H1 (cell line): ENCODE data around the gene FOSL2. TPM values are rescaled to one million over a fixed set of nuclear protein-coding genes. Genes with fewer than 3 reads are reported as not detected.

Experiments used
- CTCF ChIA-PET: fragments of 300-600 bp; sonication (Branson Sonifier 250); formaldehyde crosslinking; loops from one replicate; lab custom pipeline; 2021; ENCODE audit not compliant: partially characterized antibody; lab: Charles Lee
- POLR2A ChIA-PET: fragments of 300-600 bp; sonication (Branson Sonifier 250); formaldehyde crosslinking; loops from one replicate; lab custom pipeline; 2021; ENCODE audit warnings: inconsistent platforms; ENCODE audit not compliant: partially characterized antibody; lab: Charles Lee
- DNase-seq, 2 experiments: peaks; one replicate each; pipeline versions ENCODE4 v3.0.0 to v3.0.0-alpha.2; 2010 to 2022; ENCODE audit warnings: low spot score in 2 of 2, low read depth in 1 of 2, mixed read lengths in 1 of 2
- FAIRE-seq: peaks from 2 replicates; lab custom pipeline; 2011; peaks lifted over from hg19 to GRCh38; lab: Jason Lieb, UNC
- H2AFZ ChIP-seq: 2 replicates; pipeline ENCODE4 v1.8.1; 2012; ENCODE audit warnings: low read length, inconsistent platforms
- H2AK5ac ChIP-seq: 2 replicates; pipeline ENCODE4 v1.6.1; 2013; ENCODE audit warnings: low read depth, low read length
- H2BK120ac ChIP-seq: replicated peaks from 2 replicates; pipeline ENCODE3; 2013; ENCODE audit warnings: low read depth, low read length, inconsistent platforms
- H2BK12ac ChIP-seq: 2 replicates; pipeline ENCODE4 v1.6.1; 2013; ENCODE audit warnings: low read depth, low read length
- H2BK15ac ChIP-seq: 2 replicates; pipeline ENCODE4 v1.6.1; 2013; ENCODE audit warnings: low read length
- H2BK20ac ChIP-seq: 2 replicates; pipeline ENCODE4 v1.6.1; 2013; ENCODE audit warnings: low read length
- H2BK5ac ChIP-seq: 2 replicates; pipeline ENCODE4 v1.6.1; 2013; ENCODE audit warnings: low read depth, low read length
- H3K14ac ChIP-seq: 2 replicates; pipeline ENCODE4 v1.6.1; 2013; ENCODE audit warnings: inconsistent platforms; ENCODE audit not compliant: insufficient read length
- H3K18ac ChIP-seq: 2 replicates; pipeline ENCODE4 v1.6.1; 2013; ENCODE audit warnings: low read length; ENCODE audit errors: extremely low read depth
- H3K23ac ChIP-seq: 2 replicates; pipeline ENCODE4 v1.6.1; 2013; ENCODE audit warnings: inconsistent platforms; ENCODE audit not compliant: insufficient read length
- H3K23me2 ChIP-seq: 2 replicates; pipeline ENCODE4 v1.6.1; 2013; ENCODE audit warnings: low read depth, low read length
- H3K27ac ChIP-seq: 2 replicates; pipeline ENCODE4 v1.6.1; 2011; ENCODE audit warnings: low read depth, low read length, inconsistent platforms
- H3K27me3 ChIP-seq, 4 experiments: replicated peaks in 1 of 4; 1 replicate in 1 of 4; 2 replicates in 3 of 4; pipeline versions ENCODE4 v1.6.1 to v1.8.1; 2011 to 2013; ENCODE audit warnings: low read length in 3 of 4, mild to moderate bottlenecking in 3 of 4, inconsistent platforms in 2 of 4, mixed read lengths in 2 of 4, moderate library complexity in 1 of 4; ENCODE audit not compliant: control insufficient read depth in 3 of 4, insufficient read depth in 3 of 4; ENCODE audit errors: extremely low read depth in 1 of 4
- H3K36me3 ChIP-seq, 4 experiments: 2 replicates each; pipeline versions ENCODE4 v1.6.1 to v1.8.1; 2011 to 2013; ENCODE audit warnings: mild to moderate bottlenecking in 4 of 4, low read length in 3 of 4, moderate library complexity in 2 of 4, control low read depth in 1 of 4, inconsistent platforms in 1 of 4; ENCODE audit not compliant: insufficient read depth in 4 of 4, control insufficient read depth in 2 of 4
- H3K4ac ChIP-seq: replicated peaks from 2 replicates; pipeline ENCODE3; 2013; ENCODE audit warnings: low read length, low read depth, mixed read lengths, inconsistent platforms; ENCODE audit not compliant: insufficient read length
- H3K4me1 ChIP-seq, 4 experiments: replicated peaks in 1 of 4; 1 replicate in 1 of 4; 2 replicates in 3 of 4; pipeline versions ENCODE4 v1.6.1 to v1.8.1; 2011 to 2013; ENCODE audit warnings: low read length in 3 of 4, inconsistent platforms in 2 of 4, mixed read lengths in 1 of 4; ENCODE audit not compliant: insufficient read depth in 4 of 4, control insufficient read depth in 3 of 4
- H3K4me2 ChIP-seq, 2 experiments: 2 replicates each; pipeline versions ENCODE4 v1.6.1 to v1.8.1; 2011 to 2013; ENCODE audit warnings: low read depth in 2 of 2, low read length in 2 of 2, control low read depth in 1 of 2, inconsistent platforms in 1 of 2, mild to moderate bottlenecking in 1 of 2; ENCODE audit not compliant: insufficient read depth in 1 of 2
- H3K4me3 ChIP-seq, 4 experiments: fragments of 200-600, 300-600 bp in 1 of 4; sonication (generic), shearing (Covaris generic), sonication (Bioruptor Twin) in 1 of 4; 2 replicates each; pipeline versions ENCODE4 v1.5.1 to v1.8.1; 2011 to 2016; ENCODE audit warnings: low read length in 4 of 4, low read depth in 3 of 4, control low read depth in 2 of 4, inconsistent platforms in 2 of 4, mild to moderate bottlenecking in 2 of 4, mixed read lengths in 1 of 4, moderate library complexity in 1 of 4; ENCODE audit not compliant: insufficient read depth in 2 of 4; ENCODE audit errors: extremely low read depth in 1 of 4
- H3K56ac ChIP-seq: replicated peaks from 2 replicates; pipeline ENCODE3; 2013; ENCODE audit warnings: low read depth, mild to moderate bottlenecking, mixed read lengths, low read length, inconsistent platforms; ENCODE audit not compliant: insufficient read length
- H3K79me1 ChIP-seq: 2 replicates; pipeline ENCODE4 v1.6.1; 2013; ENCODE audit warnings: low read depth, low read length, control low read depth
- H3K79me2 ChIP-seq, 2 experiments: 2 replicates each; pipeline versions ENCODE4 v1.6.1 to v1.8.1; 2012 to 2013; ENCODE audit warnings: low read length in 2 of 2, mild to moderate bottlenecking in 2 of 2, inconsistent platforms in 1 of 2; ENCODE audit not compliant: insufficient read depth in 2 of 2, control insufficient read depth in 1 of 2
- H3K9ac ChIP-seq, 4 experiments: replicated peaks in 1 of 4; 1 replicate in 1 of 4; 2 replicates in 3 of 4; pipeline versions ENCODE4 v1.6.1 to v1.8.1; 2011 to 2013; ENCODE audit warnings: low read depth in 3 of 4, low read length in 3 of 4, control low read depth in 2 of 4, mild to moderate bottlenecking in 2 of 4, moderate library complexity in 2 of 4, inconsistent platforms in 1 of 4; ENCODE audit errors: extremely low read depth in 1 of 4
- H3K9me3 ChIP-seq, 2 experiments: 2 replicates each; pipeline versions ENCODE4 v1.6.1 to v1.8.1; 2012 to 2013; ENCODE audit warnings: mild to moderate bottlenecking in 2 of 2, moderate library complexity in 2 of 2, control low read depth in 1 of 2, inconsistent platforms in 1 of 2, low read depth in 1 of 2, low read length in 1 of 2, mixed read lengths in 1 of 2; ENCODE audit not compliant: insufficient read depth in 2 of 2
- H4K20me1 ChIP-seq, 2 experiments: replicated peaks in 1 of 2; 2 replicates each; pipeline versions ENCODE3 to v1.8.1; 2011 to 2013; ENCODE audit warnings: inconsistent platforms in 2 of 2, low read length in 2 of 2, mild to moderate bottlenecking in 1 of 2; ENCODE audit not compliant: insufficient read depth in 2 of 2, control insufficient read depth in 1 of 2
- H4K5ac ChIP-seq: 2 replicates; pipeline ENCODE4 v1.6.1; 2013; ENCODE audit warnings: low read length, low read depth, mixed read lengths, inconsistent platforms; ENCODE audit not compliant: insufficient read length
- H4K8ac ChIP-seq: 2 replicates; pipeline ENCODE4 v1.8.0; 2013; ENCODE audit warnings: mild to moderate bottlenecking, moderate library complexity, low read length, inconsistent platforms; ENCODE audit not compliant: insufficient read depth; ENCODE audit errors: extremely low read depth
- H4K91ac ChIP-seq: replicated peaks from 2 replicates; pipeline ENCODE3; 2013; ENCODE audit warnings: low read length, mixed read lengths, inconsistent platforms; ENCODE audit not compliant: insufficient read length
- ASH2L ChIP-seq: fragments of 200-600, 300-600 bp; sonication (generic); IDR thresholded peaks from one replicate; pipeline ENCODE4 v1.7.1; 2017; ENCODE audit warnings: low read length
- BRCA1 ChIP-seq: IDR thresholded peaks from 2 replicates; pipeline ENCODE4 v1.6.1; 2012; ENCODE audit warnings: low read depth, low read length, improper control_type of control experiment
- EZH2 ChIP-seq: fragments of 200-600 bp; sonication (generic); IDR thresholded peaks from 2 replicates; pipeline ENCODE4 v1.7.1; 2012; ENCODE audit warnings: low read depth, mild to moderate bottlenecking, moderate library complexity, low read length, inconsistent platforms; ENCODE audit not compliant: severe bottlenecking
- MAFK ChIP-seq: IDR thresholded peaks from 2 replicates; pipeline ENCODE4 v1.6.1; 2012; ENCODE audit warnings: low read depth, mild to moderate bottlenecking, improper control_type of control experiment, low read length
- NRF1 ChIP-seq: IDR thresholded peaks from 2 replicates; pipeline ENCODE4 v1.6.1; 2011; ENCODE audit warnings: mild to moderate bottlenecking, low read depth, low read length, improper control_type of control experiment
- POLR2A ChIP-seq, 2 experiments: IDR thresholded peaks; 1 replicate in 1 of 2; 2 replicates in 1 of 2; pipeline ENCODE4 v1.6.1; 2011; ENCODE audit warnings: low read depth in 2 of 2, low read length in 2 of 2, mild to moderate bottlenecking in 2 of 2; ENCODE audit errors: control extremely low read depth in 1 of 2
- POU5F1 ChIP-seq: IDR thresholded peaks from 2 replicates; pipeline ENCODE4 v1.6.1; 2011; ENCODE audit warnings: low read depth, mild to moderate bottlenecking, low read length, moderate library complexity
- RAD21 ChIP-seq, 2 experiments: IDR thresholded peaks in 1 of 2; conservative IDR thresholded peaks in 1 of 2; 2 replicates each; pipeline ENCODE4 v1.6.1; 2011; ENCODE audit warnings: low read depth in 2 of 2, low read length in 2 of 2, improper control_type of control experiment in 1 of 2, inconsistent platforms in 1 of 2, mild to moderate bottlenecking in 1 of 2, moderate library complexity in 1 of 2
- SIRT6 ChIP-seq: IDR thresholded peaks from one replicate; pipeline ENCODE4 v1.7.1; 2012; ENCODE audit warnings: low read length, inconsistent platforms
- SP4 ChIP-seq: IDR thresholded peaks from 2 replicates; pipeline ENCODE4 v1.6.1; 2012; ENCODE audit warnings: low read length, inconsistent platforms
- TAF7 ChIP-seq: optimal IDR thresholded peaks from 2 replicates; pipeline ENCODE3; 2011; ENCODE audit warnings: low read depth, mild to moderate bottlenecking, inconsistent platforms, low read length, moderate library complexity, borderline replicate concordance
- TBP ChIP-seq: IDR thresholded peaks from 2 replicates; pipeline ENCODE4 v1.6.1; 2011; ENCODE audit warnings: low read depth, low read length, improper control_type of control experiment
- TCF12 ChIP-seq: IDR thresholded peaks from 2 replicates; pipeline ENCODE4 v1.6.1; 2011; ENCODE audit warnings: low read depth, mild to moderate bottlenecking, low read length
- ZNF274 ChIP-seq: IDR thresholded peaks from 2 replicates; pipeline ENCODE4 v1.7.0; 2012; ENCODE audit warnings: low read length, borderline replicate concordance; ENCODE audit errors: extremely low read depth
- WGBS, 2 experiments: shearing (Covaris generic) in 1 of 2; methylation state at CpG; one replicate each; pipeline versions ENCODE4 v1.1.6 to v1.1.7; 2013 to 2015; ENCODE audit warnings: low lambda C conversion rate in 2 of 2, mixed read lengths in 2 of 2, inconsistent platforms in 1 of 2, low coverage in 1 of 2, missing lambda C conversion rate in 1 of 2; ENCODE audit not compliant: insufficient replicate concordance in 2 of 2, insufficient coverage in 1 of 2, insufficient read length in 1 of 2; ENCODE audit errors: extremely low coverage in 1 of 2, missing lambda C conversion rate in 1 of 2; 5-methylcytosine and 5-hydroxymethylcytosine counted together
- polyA plus RNA-seq, 7 experiments: library from polyadenylated mRNA; depleted of rRNA in 3 of 7; stranded (reverse) in 5 of 7; unstranded in 2 of 7; fragments of >200 nt in 5 of 7; fragments of 200-250 nt in 2 of 7; gene quantifications; 1 replicate in 5 of 7; 2 replicates in 1 of 7; 4 replicates in 1 of 7; pipeline versions ENCODE4 v1.2.1 to v1.2.3, GENCODE V29; 2011 to 2013; ENCODE audit warnings: missing spikeins in 2 of 7, mixed read lengths in 2 of 7
- total RNA-seq: library from RNA; stranded (reverse); fragmentation: NEBNext Ultra II Directional; extraction: Animal tissue kit (Norgen Biotek cat#: 25700); gene quantifications from 2 replicates; pipeline ENCODE4 v1.2.1, GENCODE V29; 2021

FOSL2 gene
- total and polyA plus RNA-seq, 2 of the 8 experiments (the other 6 are each of a cell fraction or from before 2014, with no cell fraction given) = 1.5 to 4.5 TPM

DNA sequence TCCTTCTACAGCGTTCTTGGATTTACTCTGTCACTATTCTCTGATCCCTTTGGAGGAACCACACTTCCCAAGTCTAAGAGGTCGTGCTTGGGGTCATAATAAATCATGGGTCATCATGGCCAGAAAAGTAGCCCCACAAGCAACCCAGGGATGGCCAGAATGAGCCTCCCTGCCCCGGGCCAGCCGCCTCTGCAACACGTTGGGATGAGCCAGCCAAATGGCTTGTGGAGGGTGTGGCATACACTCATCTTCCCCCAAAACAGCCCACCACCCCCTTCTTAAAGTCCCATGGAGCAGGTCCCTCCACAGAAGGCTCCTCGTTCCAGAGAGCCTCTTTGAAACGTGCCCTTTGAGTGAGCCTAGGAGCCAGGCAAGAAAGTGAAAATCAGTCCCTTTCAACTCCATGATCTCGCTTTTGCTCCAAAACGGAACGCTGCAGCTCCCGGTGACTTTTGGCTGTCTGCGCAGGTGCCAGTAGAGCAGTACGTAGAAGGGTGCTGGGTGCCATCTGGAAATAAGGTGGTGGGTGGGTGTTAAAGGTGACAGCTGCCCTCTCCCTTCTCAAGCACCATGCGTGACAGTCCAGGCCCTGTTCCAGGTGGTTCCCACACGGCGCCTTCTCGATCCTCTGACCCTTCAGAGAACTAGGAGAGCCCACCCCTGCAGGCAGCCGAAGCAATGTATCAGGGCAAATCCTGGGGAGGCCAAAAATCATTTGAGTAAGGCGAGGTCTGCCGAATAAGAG, 48.5 kb upstream of the FOSL2 start:
- FAIRE-seq (no peak), DNase-seq (no peak)
- Histone ChIP-seq H4K8ac (no peak overlapping the region), H4K20me1 (no peaks in the 10 kb centered on the region), H4K91ac (no peak overlapping the region), H4K5ac (no peak overlapping the region), H3K27me3 (no peaks in the 10 kb centered on the region), H3K79me2 (no peaks in the 10 kb centered on the region), H2AFZ (no peak overlapping the region), H2BK20ac (no peak overlapping the region), H3K4ac (no peak overlapping the region), H2BK15ac (peak overlapping the region; percentile 46; the same call in 1 of the 2 replicates), H3K56ac (peak overlapping the region; percentile 3), H3K14ac (no peak overlapping the region), H3K4me2 (no peak overlapping the region), H3K27ac (no peak overlapping the region), H3K18ac (peak overlapping the region; percentile 78)
- POLR2A ChIA-PET = no interaction called here
- 87% methylated on average over 19 of the region's 20 CpGs; no CpG with 5 or more reads in 1 of the 2 experiments for WGBS, 2 experiments
- TF ChIP-seq TBP = no peak
- TF ChIP-seq ASH2L = no peak
- no peak for TF ChIP-seq NRF1
- no peak for TF ChIP-seq ZNF274
- TF ChIP-seq BRCA1 = no peak
- TF ChIP-seq POLR2A (IDR thresholded peaks at IDR 0.05; ENCODE audit: control extremely low read depth in 1 of 2, low read depth in 2 of 2, low read length in 2 of 2) = no peak
- no peak for TF ChIP-seq MAFK
- no peak for TF ChIP-seq TAF7
- no peak for TF ChIP-seq EZH2
- TF ChIP-seq SP4 = no peak
- no peak for TF ChIP-seq POU5F1
- TF ChIP-seq SIRT6 = no peak
- no peak for TF ChIP-seq TCF12
- TF ChIP-seq RAD21 (IDR thresholded peaks at IDR 0.05 in 1 of 2, conservative IDR thresholded peaks at IDR 0.05 in 1 of 2; ENCODE audit: low read depth in 2 of 2, low read length in 2 of 2) = no peak
- TF ChIP-seq, all 59 proteins: peak for 0
- Histone ChIP-seq H3K4me1 (peaks cover 3 to 7% (median 5%) of the 10 kb centered on the region in 4 experiments; a peak in 6 of 7 replicates), H2BK120ac (no peak overlapping the region), H3K79me1 (no peaks in the 10 kb centered on the region), H3K4me3 (no peak overlapping the region), H2BK5ac (no peak overlapping the region), H3K9ac (no peak overlapping the region), H3K9me3 (no peaks in the 10 kb centered on the region), H2AK5ac (no peak overlapping the region), H3K23ac (no peak overlapping the region), H2BK12ac (0 out of 2 replicates have a peak overlapping the region, but pooled peaks have one; percentile 23), H3K36me3 (no peaks in the 10 kb centered on the region), H3K23me2 (no peaks in the 10 kb centered on the region)
- CTCF ChIA-PET = no interaction called here
